Right ventricle myocardium inferior (tissue), 1 donor: ENCODE measurements around the gene MAST1. TPM values are rescaled to one million over a fixed set of nuclear protein-coding genes. Genes with fewer than 3 reads are reported as not detected.
A peak's percentile ranks its signal among the peaks of the same experiment; 100 is the strongest.

ENCODE experiments used
- ATAC-seq: fragments of 200-7000 bp; cut with Tn5 transposase; one replicate; pipeline ENCODE4 v1.9.1; 2020; ENCODE audit warnings: mild to moderate bottlenecking, moderate library complexity
- DNase-seq: peaks from one replicate; pipeline ENCODE4 v3.0.0; 2021; ENCODE audit errors: missing footprints
- intact Hi-C: fragments of 100-400 bp; cut with DNase I; formaldehyde crosslinking; loops from one replicate; pipeline ENCODE4 v1.11.0; 2022
- total RNA-seq: library from RNA; stranded (reverse); fragmentation: NEBNext Ultra II Directional; extraction: Animal tissue kit (Norgen Biotek cat#: 25700); gene quantifications from one replicate; pipeline ENCODE4 v1.2.1, GENCODE V29; 2021
- donor health status: DM: no; HTN: yes; CAD: no; lungs with severe emphysema.

Gene MAST1
- total RNA-seq, 1 donor from 2014 or later = 0.22 TPM

DNA sequence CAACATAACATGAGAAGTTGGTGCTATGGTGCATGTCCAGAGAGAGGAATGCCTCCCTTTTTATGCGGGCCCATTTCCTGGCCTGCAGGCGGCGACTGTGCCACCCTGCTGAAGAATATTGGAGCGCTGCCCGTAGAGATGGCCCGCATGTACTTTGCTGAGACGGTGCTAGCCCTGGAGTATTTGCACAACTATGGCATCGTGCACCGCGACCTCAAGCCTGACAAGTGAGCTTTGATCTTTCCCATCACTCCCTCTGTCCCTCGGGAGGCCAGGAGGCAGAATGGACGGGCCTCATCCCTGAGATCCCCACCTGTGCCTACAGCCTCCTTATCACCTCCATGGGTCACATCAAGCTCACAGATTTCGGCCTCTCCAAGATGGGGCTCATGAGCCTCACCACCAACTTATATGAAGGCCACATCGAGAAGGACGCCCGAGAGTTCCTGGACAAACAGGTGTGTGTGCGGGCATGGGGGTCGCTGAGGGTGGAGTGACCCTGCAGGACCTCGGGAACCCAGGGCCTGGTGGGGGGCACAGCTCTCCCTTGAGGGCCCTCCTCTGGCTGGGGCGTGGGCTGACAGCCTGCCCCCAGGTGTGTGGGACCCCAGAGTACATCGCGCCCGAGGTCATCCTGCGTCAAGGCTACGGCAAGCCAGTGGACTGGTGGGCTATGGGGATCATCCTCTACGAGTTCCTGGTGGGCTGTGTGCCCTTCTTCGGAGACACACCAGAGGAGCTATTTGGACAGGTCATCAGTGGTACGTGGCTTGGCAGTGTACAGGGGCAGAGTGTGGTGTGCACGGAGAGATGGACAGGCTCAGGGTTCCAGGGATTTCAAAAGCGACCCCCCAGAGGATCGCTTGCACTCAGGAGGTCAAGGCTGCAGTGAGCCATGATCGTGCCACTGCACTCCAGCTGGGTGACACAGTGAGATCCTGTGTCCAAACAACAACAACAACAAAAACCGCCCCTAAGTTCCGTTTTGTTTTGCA lies 26.7 kb downstream of the MAST1 start:
- intact Hi-C loops = no loop called here
- DNase-seq = no peak
- no peak for ATAC-seq

DNA sequence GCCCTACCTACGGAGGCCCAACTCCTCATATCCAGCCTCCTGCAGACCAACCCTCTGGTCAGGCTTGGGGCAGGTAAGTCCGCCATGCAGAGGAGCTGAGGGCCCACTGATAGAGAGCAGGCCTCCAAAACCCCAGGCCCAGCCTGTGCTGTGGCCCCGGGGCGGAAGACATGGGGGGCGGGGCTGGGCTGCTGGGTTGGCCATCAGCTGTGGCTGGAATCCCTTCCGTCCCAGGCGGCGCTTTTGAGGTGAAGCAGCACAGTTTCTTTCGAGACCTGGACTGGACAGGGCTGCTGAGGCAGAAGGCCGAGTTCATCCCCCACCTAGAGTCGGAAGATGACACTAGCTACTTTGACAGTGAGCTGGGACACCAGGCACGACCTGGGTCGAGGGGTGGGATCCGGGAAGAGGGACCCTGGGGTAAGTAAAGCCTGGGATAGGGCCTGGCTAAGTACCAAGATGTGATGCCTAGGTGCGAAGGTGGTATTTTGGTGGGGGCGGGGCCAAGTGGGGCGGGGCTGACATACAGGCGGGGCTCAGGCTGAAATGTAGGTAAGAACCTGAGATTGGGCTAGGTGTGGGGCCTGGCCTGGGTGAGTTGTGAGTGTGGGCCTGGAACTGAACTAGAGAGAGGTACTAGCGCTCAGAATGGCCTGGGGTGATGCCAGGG lies 27.6 kb downstream of the MAST1 start:
- intact Hi-C loops = no loop called here
- ATAC-seq (no peak), DNase-seq (no peak)

DNA sequence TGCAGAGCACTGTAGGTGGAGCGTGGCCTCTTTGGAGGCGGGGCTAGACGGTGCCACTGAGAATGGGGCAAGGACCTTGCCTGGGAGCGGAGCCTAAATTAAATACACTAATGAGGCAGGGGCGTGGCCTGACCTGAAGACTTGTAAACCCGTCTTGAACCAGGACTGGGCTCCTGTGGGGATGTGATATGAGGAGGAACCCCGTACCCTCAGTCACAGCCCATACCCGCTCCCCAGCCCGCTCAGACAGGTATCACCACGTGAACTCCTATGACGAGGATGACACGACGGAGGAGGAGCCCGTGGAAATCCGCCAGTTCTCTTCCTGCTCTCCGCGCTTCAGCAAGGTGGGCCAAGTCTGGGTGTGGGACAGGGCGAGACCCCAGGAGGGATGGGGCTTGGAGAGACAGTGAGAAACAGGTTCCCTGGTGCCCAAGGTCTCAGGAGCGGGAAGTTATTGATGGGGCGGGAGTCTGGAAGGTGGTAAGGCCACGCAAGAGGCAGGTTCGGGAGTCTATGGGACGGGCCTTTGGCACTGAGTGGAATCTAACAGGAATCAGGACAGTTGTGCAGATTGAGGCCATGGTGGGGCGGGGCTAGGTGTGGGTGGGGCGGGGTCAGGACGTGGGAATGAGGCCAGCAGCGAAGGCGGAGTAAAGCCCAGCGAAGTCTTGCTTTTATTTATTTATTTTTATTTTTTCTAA lies 28.3 kb downstream of the MAST1 start:
- ATAC-seq = no peak
- DNase-seq = no peak
- intact Hi-C loops = no loop called here

DNA sequence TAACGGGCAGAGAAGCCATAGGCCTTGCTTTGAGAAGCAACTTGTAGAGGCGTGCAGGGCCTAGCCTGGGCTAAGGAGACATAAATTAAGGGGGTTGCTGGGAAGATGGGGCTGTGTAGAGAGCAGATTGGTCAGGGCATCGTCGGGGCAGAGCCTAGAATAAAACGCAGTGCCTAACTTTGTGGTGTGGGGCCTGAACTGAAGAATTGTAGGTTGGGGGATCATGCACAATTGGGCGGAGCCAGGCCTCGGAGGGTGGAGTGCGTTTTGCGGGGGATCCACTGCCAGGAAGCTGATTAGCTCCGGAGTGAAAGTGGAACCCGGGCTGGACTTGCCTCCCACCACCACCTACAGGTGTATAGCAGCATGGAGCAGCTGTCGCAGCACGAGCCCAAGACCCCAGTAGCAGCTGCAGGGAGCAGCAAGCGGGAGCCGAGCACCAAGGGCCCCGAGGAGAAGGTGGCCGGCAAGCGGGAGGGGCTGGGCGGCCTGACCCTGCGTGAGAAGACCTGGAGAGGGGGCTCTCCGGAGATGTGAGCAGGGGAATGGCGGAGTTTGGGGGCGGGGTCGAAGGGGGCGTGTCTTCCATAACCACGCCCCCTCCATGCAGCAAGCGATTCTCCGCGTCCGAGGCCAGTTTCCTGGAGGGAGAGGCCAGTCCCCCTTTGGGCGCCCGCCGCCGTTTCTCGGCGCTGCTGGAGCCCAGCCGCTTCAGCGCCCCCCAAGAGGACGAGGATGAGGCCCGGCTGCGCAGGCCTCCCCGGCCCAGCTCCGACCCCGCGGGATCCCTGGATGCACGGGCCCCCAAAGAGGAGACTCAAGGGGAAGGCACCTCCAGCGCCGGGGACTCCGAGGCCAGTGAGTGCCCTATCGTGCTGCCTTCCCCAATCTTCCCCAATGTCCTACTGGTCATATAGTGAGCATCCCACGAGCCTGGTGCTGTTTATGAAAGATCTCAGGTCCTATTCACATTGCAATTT lies 29.1 kb downstream of the MAST1 start:
- ATAC-seq = peak; percentile 71
- no peak for DNase-seq
- intact Hi-C loops = no loop called here

GRCh38 chr19:12868540-12869112 lies 30.3 kb downstream of the MAST1 start:
- intact Hi-C loops = no loop called here
- DNase-seq (no peak), ATAC-seq (no peak)

GRCh38 chr19:12871681-12872080 lies 33.4 kb downstream of the MAST1 start:
- DNase-seq (no peak), ATAC-seq (no peak)
- intact Hi-C loops = no loop called here

- intact Hi-C loops = no loop called here
- ATAC-seq = no peak
- no peak for DNase-seq
Measured at GRCh38 chr19:12872255-12872654, 33.9 kb downstream of the MAST1 start.

- intact Hi-C loops = no loop called here
- peak; percentile 69 for ATAC-seq
- DNase-seq = no peak
Measured at GRCh38 chr19:12872941-12873890, 34.9 kb downstream of the MAST1 start.

- intact Hi-C loops = no loop called here
- DNase-seq (no peak), ATAC-seq (no peak)
Measured at GRCh38 chr19:12873891-12874745, 35.8 kb downstream of the MAST1 start.

DNA sequence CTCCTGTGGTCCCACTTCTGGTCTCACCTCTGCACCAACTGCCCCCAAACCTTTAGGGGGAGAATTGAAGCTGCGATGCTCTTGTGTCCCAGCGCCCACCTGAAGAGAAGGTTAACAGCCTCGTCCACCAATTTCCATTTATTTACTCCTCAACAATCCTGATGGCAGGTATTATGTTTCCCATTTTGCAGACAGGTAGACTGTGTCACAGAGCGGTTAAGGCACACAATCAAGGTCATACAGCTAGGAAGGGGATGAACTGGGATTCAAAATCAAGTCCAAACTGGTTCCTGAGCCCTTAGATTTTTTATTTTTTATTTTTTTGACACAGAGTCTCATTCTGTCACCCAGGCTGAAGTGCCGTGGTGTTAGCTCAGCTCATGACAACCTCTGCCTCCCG lies 36.8 kb downstream of the MAST1 start:
- intact Hi-C loops = no loop called here
- ATAC-seq = no peak

DNA sequence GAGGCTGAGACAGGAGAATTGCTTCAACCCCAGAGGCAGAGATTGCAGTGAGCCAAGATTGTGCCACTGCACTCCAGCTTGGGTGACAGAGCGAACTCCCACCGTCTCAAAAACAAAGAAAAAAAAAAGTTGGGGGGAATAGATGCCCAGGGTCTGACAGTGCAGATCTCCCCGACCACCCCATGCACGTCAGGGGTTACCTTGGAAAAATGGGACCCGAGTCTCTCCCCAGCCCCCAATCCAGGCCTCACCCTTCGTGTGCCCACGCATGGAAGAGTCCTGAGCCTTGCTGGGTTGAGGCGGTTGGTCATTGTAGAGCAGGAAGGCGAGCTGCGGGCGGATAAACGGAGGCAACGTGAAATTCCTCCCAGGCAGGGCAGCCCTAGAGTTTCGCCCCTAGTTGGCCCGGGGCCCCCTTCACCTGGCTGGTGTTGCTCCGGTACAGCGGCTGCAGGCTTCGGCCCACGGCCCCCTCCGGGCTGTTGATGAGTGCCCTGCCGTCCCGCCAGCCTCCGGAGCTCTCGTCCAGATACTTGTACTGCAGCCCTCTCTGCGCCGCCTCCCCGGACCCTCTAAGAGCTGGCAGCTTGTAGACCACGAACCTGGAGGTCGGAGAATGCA lies 42.3 kb downstream of the MAST1 start:
- ATAC-seq (peak; percentile 32), DNase-seq (no peak)
- intact Hi-C loops = no loop called here

More for the DNA sequence above, 36.8 kb downstream of the MAST1 start:
- DNase-seq = no peak

DNA sequence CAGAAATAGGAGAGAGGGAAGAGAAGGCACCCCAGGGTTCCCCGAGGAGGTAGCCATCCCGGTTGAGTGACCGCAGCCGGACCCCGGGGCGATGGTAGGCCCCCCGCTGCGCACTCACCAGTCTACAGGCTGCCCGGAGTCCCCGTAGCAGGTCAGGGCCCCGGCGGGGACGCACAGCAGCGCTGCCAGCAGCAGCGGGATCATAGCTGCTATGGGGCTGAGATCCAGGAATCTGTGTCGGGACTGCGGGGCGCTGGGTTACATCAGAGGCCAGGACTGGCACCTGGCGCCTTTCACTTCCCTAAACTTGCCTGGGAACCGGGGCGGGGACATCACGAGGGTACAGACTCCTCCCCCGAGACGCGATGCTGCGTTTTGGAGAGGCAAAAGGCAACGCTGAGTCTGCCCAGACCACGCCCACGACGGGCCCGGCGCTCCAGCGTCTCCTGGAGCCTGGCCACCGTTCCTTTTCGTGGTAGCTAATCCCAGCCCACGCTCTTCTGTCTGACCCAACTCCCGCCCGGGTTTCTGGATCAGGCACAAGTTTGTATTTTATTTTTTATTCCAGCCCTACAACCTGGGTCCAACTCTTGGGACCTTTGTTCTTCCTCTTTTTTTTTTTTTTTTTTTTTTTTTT lies 43.0 kb downstream of the MAST1 start, which contains the start of gene DNASE2:
TSS of gene DNASE2 (minus strand) at position 278 of the 637 bp plus-strand sequence. CDS start at position 204, 74 bp downstream.
- intact Hi-C loops = no loop called here
- DNase-seq (peak; percentile 98), ATAC-seq (peak; percentile 96)

- no peak for ATAC-seq
- no peak for DNase-seq
- intact Hi-C loops = no loop called here
Measured at GRCh38 chr19:12882589-12882988, 44.3 kb downstream of the MAST1 start.

GRCh38 chr19:12884202-12884601 lies 45.9 kb downstream of the MAST1 start:
- no peak for DNase-seq
- intact Hi-C loops = no loop called here
- no peak for ATAC-seq

DNA sequence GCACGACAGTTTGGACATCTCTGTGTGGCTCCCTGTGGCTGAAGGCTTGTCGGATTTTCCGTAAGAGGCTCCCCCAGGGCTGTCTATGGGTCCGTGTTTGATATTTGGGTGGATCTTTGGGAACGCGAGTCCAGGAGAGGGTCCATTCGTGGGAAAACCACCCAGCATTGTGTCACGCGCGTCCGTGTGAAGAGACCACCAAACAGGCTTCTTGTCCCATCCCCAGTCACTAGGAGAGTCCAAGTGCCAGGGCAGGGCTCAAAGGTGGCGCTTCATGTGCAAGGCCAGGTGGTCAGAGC lies 46.3 kb downstream of the MAST1 start:
- DNase-seq = no peak
- intact Hi-C loops = no loop called here
- no peak for ATAC-seq
